ENCODE measurements around the gene KRTAP6-3. TPM values are rescaled to one million over a fixed set of nuclear protein-coding genes. Genes with fewer than 3 reads are reported as not detected.

The KRTAP6-3 gene
- total RNA-seq, 2 experiments from 2014 or later = not detected

GRCh38 chr21:30629200-30629599 is 37.0 kb downstream of the KRTAP6-3 start:
- DNase-seq = no peak
- Mint-ChIP-seq H3K27me3 (no peaks in the 10 kb centered on the region), H3K9me3 (no peaks in the 10 kb centered on the region), H3K27ac (no peak overlapping the region), H3K4me1 (ENCODE audit: low read depth) (no peaks in the 10 kb centered on the region), H3K36me3 (ENCODE audit: low read depth) (no peaks in the 10 kb centered on the region), H3K4me3 (no peak overlapping the region)
- ChIA-PET CTCF (no interaction called here), POLR2A (no interaction called here)
- no peak for ATAC-seq
- intact Hi-C loops (cut with micrococcal nuclease) = no loop called here
- no peak for TF ChIP-seq CTCF (IDR thresholded peaks at IDR 0.05)

- ATAC-seq = no peak
- Mint-ChIP-seq H3K9me3 (no peaks in the 10 kb centered on the region), H3K4me3 (no peak within 1 kb of the TSS), H3K36me3 (ENCODE audit: low read depth) (no peaks in the 10 kb centered on the region), H3K4me1 (ENCODE audit: low read depth) (no peaks in the 10 kb centered on the region), H3K27ac (no peak within 1 kb of the TSS), H3K27me3 (no peaks in the 10 kb centered on the region)
- POLR2A ChIA-PET = interaction anchor here (0.7 kb wide), 1 partner anchor 22 kb away, joined by 3 read pairs; no protein-coding TSS in a partner anchor
- CTCF ChIA-PET = no interaction called here
- intact Hi-C loops (cut with micrococcal nuclease) = no loop called here
- no peak for TF ChIP-seq CTCF (IDR thresholded peaks at IDR 0.05)
- DNase-seq = no peak
Measured at GRCh38 chr21:30634906-30635305, 42.7 kb downstream of the KRTAP6-3 start, which contains the start of gene KRTAP20-2. Gene KRTAP20-2 (plus strand): TSS chr21:30635206. CDS start chr21:30635264, 58 bp downstream.

- Mint-ChIP-seq H3K4me1 (ENCODE audit: low read depth) (no peaks in the 10 kb centered on the region), H3K9me3 (no peaks in the 10 kb centered on the region), H3K27ac (no peak overlapping the region), H3K27me3 (no peaks in the 10 kb centered on the region), H3K36me3 (ENCODE audit: low read depth) (no peaks in the 10 kb centered on the region), H3K4me3 (no peak overlapping the region)
- no peak for ATAC-seq
- CTCF ChIA-PET = no interaction called here
- POLR2A ChIA-PET = no interaction called here
- no peak for TF ChIP-seq CTCF (IDR thresholded peaks at IDR 0.05)
- intact Hi-C loops (cut with micrococcal nuclease) = no loop called here
- DNase-seq = no peak
Measured at GRCh38 chr21:30638686-30639085, 46.4 kb downstream of the KRTAP6-3 start.

GRCh38 chr21:30642564-30642963 is 50.3 kb downstream of the KRTAP6-3 start, which contains the start of gene KRTAP20-3:
Gene KRTAP20-3 (plus strand): TSS chr21:30642864.
- Mint-ChIP-seq H3K27ac (no peak within 1 kb of the TSS), H3K4me1 (ENCODE audit: low read depth) (no peaks in the 10 kb centered on the region), H3K4me3 (no peak within 1 kb of the TSS), H3K27me3 (no peaks in the 10 kb centered on the region), H3K36me3 (ENCODE audit: low read depth) (no peaks in the 10 kb centered on the region), H3K9me3 (no peaks in the 10 kb centered on the region)
- no peak for DNase-seq
- POLR2A ChIA-PET = no interaction called here
- CTCF ChIA-PET = no interaction called here
- intact Hi-C loops (cut with micrococcal nuclease) = no loop called here
- ATAC-seq = no peak
- TF ChIP-seq CTCF (IDR thresholded peaks at IDR 0.05) = no peak

Other genes with a start within 250 kb of the KRTAP6-3 start
- gene KRTAP23-1, start 243.8 kb upstream of the KRTAP6-3 start, total RNA-seq = not detected
- gene KRTAP13-2, start 220.2 kb upstream of the KRTAP6-3 start, total RNA-seq = not detected
- not detected for gene KRTAP13-1, start 196.4 kb upstream of the KRTAP6-3 start, total RNA-seq
- gene KRTAP13-3, start 166.5 kb upstream of the KRTAP6-3 start, total RNA-seq = not detected
- gene KRTAP13-4, start 162.2 kb upstream of the KRTAP6-3 start, total RNA-seq = not detected
- gene KRTAP15-1, start 152.2 kb upstream of the KRTAP6-3 start, total RNA-seq = not detected
- gene KRTAP19-1, start 112.1 kb upstream of the KRTAP6-3 start, total RNA-seq = not detected
- gene KRTAP19-2, start 105.0 kb upstream of the KRTAP6-3 start, total RNA-seq = not detected
- not detected for gene KRTAP19-3, start 100.4 kb upstream of the KRTAP6-3 start, total RNA-seq
- gene KRTAP19-4, start 95.3 kb upstream of the KRTAP6-3 start, total RNA-seq = not detected
- gene KRTAP19-5, start 90.3 kb upstream of the KRTAP6-3 start, total RNA-seq = not detected
- not detected for gene KRTAP19-6, start 50.6 kb upstream of the KRTAP6-3 start, total RNA-seq
- not detected for gene KRTAP19-7, start 31.1 kb upstream of the KRTAP6-3 start, total RNA-seq
- not detected for gene KRTAP22-2, start 2.0 kb upstream of the KRTAP6-3 start, total RNA-seq
- gene KRTAP6-2, start 6.5 kb downstream of the KRTAP6-3 start, total RNA-seq = not detected
- gene KRTAP22-1, start 8.6 kb downstream of the KRTAP6-3 start, total RNA-seq = not detected
- gene KRTAP6-1, start 21.5 kb downstream of the KRTAP6-3 start, total RNA-seq = not detected
- not detected for gene KRTAP20-1, start 24.0 kb downstream of the KRTAP6-3 start, total RNA-seq
- not detected for gene KRTAP20-4, start 28.2 kb downstream of the KRTAP6-3 start, total RNA-seq
- not detected for gene KRTAP20-2, start 42.8 kb downstream of the KRTAP6-3 start, total RNA-seq
- gene KRTAP20-3, start 50.4 kb downstream of the KRTAP6-3 start, total RNA-seq = not detected
- gene KRTAP21-3, start 126.3 kb downstream of the KRTAP6-3 start, total RNA-seq = not detected
- gene KRTAP21-2, start 154.8 kb downstream of the KRTAP6-3 start, total RNA-seq = not detected
- gene KRTAP21-1, start 163.0 kb downstream of the KRTAP6-3 start, total RNA-seq = not detected
- gene KRTAP8-1, start 220.8 kb downstream of the KRTAP6-3 start, total RNA-seq = not detected
- gene KRTAP7-1, start 237.3 kb downstream of the KRTAP6-3 start, total RNA-seq = not detected

All from activated CD8-positive, alpha-beta T cell treated with anti-CD3 and anti-CD28 coated beads for 36 hours (primary cell).